ENCODE measurements around the gene OSBPL9. TPM values are rescaled to one million over a fixed set of nuclear protein-coding genes. Genes with fewer than 3 reads are reported as not detected.
"Not testable (repeated sequence)": the region's sequence is repeated elsewhere in the genome, so short reads cannot be mapped to it uniquely, and the experiment has no call there.

OSBPL9 gene
- total RNA-seq, 2 donors from 2014 or later, result 59.0 to 59.7 TPM

GRCh38 chr1:51581238-51581637 lies 35.7 kb upstream of the OSBPL9 start:
- no peak for DNase-seq
- H3K4me3 Mint-ChIP-seq, result no peak overlapping the region
- no peak for ATAC-seq (replicated peaks in 1 of 2)
- H3K4me1 Mint-ChIP-seq (ENCODE audit: low read depth), result peaks cover 6% of the 10 kb centered on the region
- H3K27ac Mint-ChIP-seq, result no peak overlapping the region
- no peaks in the 10 kb centered on the region for H3K27me3 Mint-ChIP-seq (ENCODE audit: low read depth)
- H3K36me3 Mint-ChIP-seq (ENCODE audit: insufficient read depth in 2 of 2), result no peaks in the 10 kb centered on the region
- no peaks in the 10 kb centered on the region for H3K9me3 Mint-ChIP-seq

GRCh38 chr1:51583532-51583931 lies 33.4 kb upstream of the OSBPL9 start:
- no peaks in the 10 kb centered on the region for H3K9me3 Mint-ChIP-seq
- no peaks in the 10 kb centered on the region for H3K4me1 Mint-ChIP-seq (ENCODE audit: low read depth)
- H3K36me3 Mint-ChIP-seq (ENCODE audit: insufficient read depth in 2 of 2), result no peaks in the 10 kb centered on the region
- ATAC-seq (replicated peaks in 1 of 2) (no peak), DNase-seq (no peak)
- H3K27me3 Mint-ChIP-seq (ENCODE audit: low read depth), result no peaks in the 10 kb centered on the region
- no peak overlapping the region for H3K27ac Mint-ChIP-seq
- no peak overlapping the region for H3K4me3 Mint-ChIP-seq

- Mint-ChIP-seq H3K27ac (no peak overlapping the region), H3K9me3 (no peaks in the 10 kb centered on the region), H3K4me3 (no peak overlapping the region), H3K27me3 (ENCODE audit: low read depth) (no peaks in the 10 kb centered on the region), H3K4me1 (ENCODE audit: low read depth) (no peaks in the 10 kb centered on the region), H3K36me3 (ENCODE audit: insufficient read depth in 2 of 2) (no peaks in the 10 kb centered on the region)
- DNase-seq (no peak), ATAC-seq (replicated peaks in 1 of 2) (no peak)
Measured at GRCh38 chr1:51584021-51584420, 32.9 kb upstream of the OSBPL9 start.

- Mint-ChIP-seq H3K27ac (no peak overlapping the region), H3K27me3 (ENCODE audit: low read depth) (peaks cover 7% of the 10 kb centered on the region), H3K36me3 (ENCODE audit: insufficient read depth in 2 of 2) (no peaks in the 10 kb centered on the region), H3K9me3 (no peaks in the 10 kb centered on the region), H3K4me3 (no peak overlapping the region), H3K4me1 (ENCODE audit: low read depth) (no peaks in the 10 kb centered on the region)
- no peak for ATAC-seq (replicated peaks in 1 of 2)
- DNase-seq, result no peak
Measured at GRCh38 chr1:51592711-51593110, 24.2 kb upstream of the OSBPL9 start.

GRCh38 chr1:51594716-51595115 lies 22.2 kb upstream of the OSBPL9 start:
- ATAC-seq (replicated peaks in 1 of 2) (no peak), DNase-seq (no peak)
- no peaks in the 10 kb centered on the region for H3K4me1 Mint-ChIP-seq (ENCODE audit: low read depth)
- peaks cover 7% of the 10 kb centered on the region for H3K27me3 Mint-ChIP-seq (ENCODE audit: low read depth)
- no peaks in the 10 kb centered on the region for H3K36me3 Mint-ChIP-seq (ENCODE audit: insufficient read depth in 2 of 2)
- no peak overlapping the region for H3K4me3 Mint-ChIP-seq
- H3K9me3 Mint-ChIP-seq, result no peaks in the 10 kb centered on the region
- H3K27ac Mint-ChIP-seq, result no peak overlapping the region

GRCh38 chr1:51600529-51600928 lies 16.4 kb upstream of the OSBPL9 start:
- ATAC-seq (replicated peaks in 1 of 2), result no peak
- Mint-ChIP-seq H3K27me3 (ENCODE audit: low read depth) (no peaks in the 10 kb centered on the region), H3K9me3 (no peaks in the 10 kb centered on the region), H3K4me3 (no peak overlapping the region), H3K36me3 (ENCODE audit: insufficient read depth in 2 of 2) (no peaks in the 10 kb centered on the region), H3K27ac (no peak overlapping the region), H3K4me1 (ENCODE audit: low read depth) (no peaks in the 10 kb centered on the region)
- no peak for DNase-seq

GRCh38 chr1:51600965-51601364 lies 15.9 kb upstream of the OSBPL9 start:
- no peak overlapping the region for H3K4me3 Mint-ChIP-seq
- no peaks in the 10 kb centered on the region for H3K36me3 Mint-ChIP-seq (ENCODE audit: insufficient read depth in 2 of 2)
- H3K4me1 Mint-ChIP-seq (ENCODE audit: low read depth), result no peaks in the 10 kb centered on the region
- ATAC-seq (replicated peaks in 1 of 2) (no peak), DNase-seq (no peak)
- H3K27ac Mint-ChIP-seq, result no peak overlapping the region
- no peaks in the 10 kb centered on the region for H3K27me3 Mint-ChIP-seq (ENCODE audit: low read depth)
- no peaks in the 10 kb centered on the region for H3K9me3 Mint-ChIP-seq

- ATAC-seq (replicated peaks in 1 of 2) (no peak), DNase-seq (no peak)
- peaks cover 7% of the 10 kb centered on the region for H3K27me3 Mint-ChIP-seq (ENCODE audit: low read depth)
- no peaks in the 10 kb centered on the region for H3K36me3 Mint-ChIP-seq (ENCODE audit: insufficient read depth in 2 of 2)
- no peak overlapping the region for H3K27ac Mint-ChIP-seq
- H3K4me1 Mint-ChIP-seq (ENCODE audit: low read depth), result no peaks in the 10 kb centered on the region
- no peak overlapping the region for H3K4me3 Mint-ChIP-seq
- no peaks in the 10 kb centered on the region for H3K9me3 Mint-ChIP-seq
Measured at GRCh38 chr1:51605961-51606723, 10.8 kb upstream of the OSBPL9 start.

GRCh38 chr1:51607681-51608095 lies 9.2 kb upstream of the OSBPL9 start:
- no peak for DNase-seq
- peaks cover 7% of the 10 kb centered on the region for H3K27me3 Mint-ChIP-seq (ENCODE audit: low read depth)
- ATAC-seq (replicated peaks in 1 of 2), result no peak
- H3K27ac Mint-ChIP-seq, result no peak overlapping the region
- H3K36me3 Mint-ChIP-seq (ENCODE audit: insufficient read depth in 2 of 2), result no peaks in the 10 kb centered on the region
- H3K4me3 Mint-ChIP-seq, result no peak overlapping the region
- no peaks in the 10 kb centered on the region for H3K4me1 Mint-ChIP-seq (ENCODE audit: low read depth)
- no peaks in the 10 kb centered on the region for H3K9me3 Mint-ChIP-seq

GRCh38 chr1:51610104-51610503 lies 6.8 kb upstream of the OSBPL9 start:
- H3K9me3 Mint-ChIP-seq; H3K27me3 Mint-ChIP-seq (ENCODE audit: low read depth); H3K36me3 Mint-ChIP-seq (ENCODE audit: insufficient read depth in 2 of 2); H3K4me3 Mint-ChIP-seq; ATAC-seq (replicated peaks in 1 of 2); H3K27ac Mint-ChIP-seq; DNase-seq; H3K4me1 Mint-ChIP-seq (ENCODE audit: low read depth): not testable (repeated sequence)

GRCh38 chr1:51610637-51611036 lies 6.3 kb upstream of the OSBPL9 start:
- Mint-ChIP-seq H3K36me3 (ENCODE audit: insufficient read depth in 2 of 2) (no peaks in the 10 kb centered on the region), H3K27me3 (ENCODE audit: low read depth) (peaks cover 7% of the 10 kb centered on the region), H3K9me3 (no peaks in the 10 kb centered on the region), H3K27ac (no peak overlapping the region), H3K4me1 (ENCODE audit: low read depth) (no peaks in the 10 kb centered on the region), H3K4me3 (no peak overlapping the region)
- ATAC-seq (replicated peaks in 1 of 2), result no peak
- DNase-seq, result no peak

GRCh38 chr1:51612447-51612961 lies 4.4 kb upstream of the OSBPL9 start:
- DNase-seq, result no peak
- Mint-ChIP-seq H3K27ac (no peak overlapping the region), H3K4me3 (no peak overlapping the region), H3K36me3 (ENCODE audit: insufficient read depth in 2 of 2) (peaks cover 2 to 4% of the 10 kb centered on the region in 2 donors), H3K4me1 (ENCODE audit: low read depth) (peaks cover 8% of the 10 kb centered on the region), H3K27me3 (ENCODE audit: low read depth) (peaks cover 7% of the 10 kb centered on the region), H3K9me3 (no peaks in the 10 kb centered on the region)
- ATAC-seq (replicated peaks in 1 of 2), result no peak

- DNase-seq (no peak), ATAC-seq (replicated peaks in 1 of 2) (no peak)
- Mint-ChIP-seq H3K9me3 (no peaks in the 10 kb centered on the region), H3K4me3 (peak overlapping the region; percentile 30 to 99), H3K27ac (no peak overlapping the region), H3K27me3 (ENCODE audit: low read depth) (peaks cover 2% of the 10 kb centered on the region), H3K36me3 (ENCODE audit: insufficient read depth in 2 of 2) (peaks cover 2 to 4% of the 10 kb centered on the region in 2 donors), H3K4me1 (ENCODE audit: low read depth) (peaks cover 29% of the 10 kb centered on the region)
Measured at GRCh38 chr1:51615780-51616291, 1.1 kb upstream of the OSBPL9 start.

GRCh38 chr1:51616490-51616889 lies 402 bp upstream of the OSBPL9 start:
- Mint-ChIP-seq H3K36me3 (ENCODE audit: insufficient read depth in 2 of 2) (peaks cover 2 to 4% of the 10 kb centered on the region in 2 donors), H3K4me3 (peak overlapping the region; percentile 30 to 99), H3K27ac (no peak overlapping the region), H3K9me3 (no peaks in the 10 kb centered on the region), H3K27me3 (ENCODE audit: low read depth) (no peaks in the 10 kb centered on the region), H3K4me1 (ENCODE audit: low read depth) (peaks cover 29% of the 10 kb centered on the region)
- DNase-seq (no peak), ATAC-seq (replicated peaks in 1 of 2) (no peak)
